IPS DF 6.9 (cell line): ENCODE measurements around the gene CDK5R2.

Experiments
- DNase-seq: peaks from one replicate; pipeline ENCODE4 v3.0.0-alpha.2; 2013; ENCODE audit warnings: low read depth, low spot score
- H3K27ac ChIP-seq: one replicate; pipeline ENCODE4 v1.5.1; 2013; ENCODE audit warnings: low read length, control low read depth
- H3K27me3 ChIP-seq: 2 replicates; pipeline ENCODE4 v1.6.1; 2013; ENCODE audit warnings: mild to moderate bottlenecking, low read length; ENCODE audit not compliant: control insufficient read depth, insufficient read depth
- H3K36me3 ChIP-seq: 2 replicates; pipeline ENCODE4 v1.6.1; 2013; ENCODE audit warnings: low read length; ENCODE audit not compliant: control insufficient read depth, insufficient read depth
- H3K4me1 ChIP-seq: 2 replicates; pipeline ENCODE4 v1.6.1; 2013; ENCODE audit warnings: low read length; ENCODE audit not compliant: control insufficient read depth, insufficient read depth
- H3K4me3 ChIP-seq: 2 replicates; pipeline ENCODE4 v1.5.1; 2013; ENCODE audit warnings: mild to moderate bottlenecking, low read length
- H3K9me3 ChIP-seq: 2 replicates; pipeline ENCODE4 v1.6.1; 2013; ENCODE audit warnings: low read length, inconsistent platforms; ENCODE audit not compliant: control insufficient read depth, insufficient read depth
- WGBS: extraction: QIAGEN DNeasy Blood & Tissue Kit; methylation state at CpG from one replicate; pipeline ENCODE4 v1.1.7; 2013; ENCODE audit warnings: mixed read lengths, missing lambda C conversion rate; ENCODE audit not compliant: insufficient read length, insufficient coverage; 5-methylcytosine and 5-hydroxymethylcytosine counted together

The CDK5R2 gene

DNA sequence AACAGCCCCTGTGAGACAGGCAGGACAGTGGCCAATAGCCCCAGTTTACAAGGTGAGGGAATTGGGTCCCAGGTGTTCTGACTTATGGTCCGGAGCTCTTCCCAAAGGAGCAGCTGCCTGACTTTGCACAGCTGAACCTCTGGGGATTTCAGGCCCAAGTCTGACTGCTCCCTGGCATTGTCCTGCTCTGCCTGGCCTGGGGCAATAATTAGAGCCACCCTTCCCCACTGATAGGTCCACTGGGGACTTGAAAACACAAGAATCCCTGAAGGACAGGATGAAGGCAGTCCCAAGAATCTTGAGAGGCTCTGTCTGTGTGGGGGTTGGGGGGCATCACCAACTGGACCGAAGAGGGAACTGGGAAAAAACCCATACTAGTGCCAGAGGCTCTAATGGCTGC, 29.2 kb downstream of the CDK5R2 start:
- Histone ChIP-seq H3K36me3 (no peaks in the 10 kb centered on the region), H3K4me3 (no peak overlapping the region), H3K9me3 (no peaks in the 10 kb centered on the region), H3K27ac (no peak overlapping the region), H3K27me3 (peaks cover 95% of the 10 kb centered on the region), H3K4me1 (peaks cover 2% of the 10 kb centered on the region; the same call in 1 of the 2 replicates)
- no peak for DNase-seq
- WGBS = no CpG with 5 or more reads among the region's 2 CpGs

- DNase-seq = no peak
- H3K4me3 ChIP-seq = no peak overlapping the region
- no CpG with 5 or more reads among the region's 9 CpGs for WGBS
- no peak overlapping the region for H3K27ac ChIP-seq
- no peaks in the 10 kb centered on the region for H3K9me3 ChIP-seq
- H3K4me1 ChIP-seq = peaks cover 2% of the 10 kb centered on the region; the same call in 1 of the 2 replicates
- H3K27me3 ChIP-seq = peaks cover 96% of the 10 kb centered on the region
- H3K36me3 ChIP-seq = no peaks in the 10 kb centered on the region
Measured at GRCh38 chr2:218990052-218990451, 30.6 kb downstream of the CDK5R2 start.

DNA sequence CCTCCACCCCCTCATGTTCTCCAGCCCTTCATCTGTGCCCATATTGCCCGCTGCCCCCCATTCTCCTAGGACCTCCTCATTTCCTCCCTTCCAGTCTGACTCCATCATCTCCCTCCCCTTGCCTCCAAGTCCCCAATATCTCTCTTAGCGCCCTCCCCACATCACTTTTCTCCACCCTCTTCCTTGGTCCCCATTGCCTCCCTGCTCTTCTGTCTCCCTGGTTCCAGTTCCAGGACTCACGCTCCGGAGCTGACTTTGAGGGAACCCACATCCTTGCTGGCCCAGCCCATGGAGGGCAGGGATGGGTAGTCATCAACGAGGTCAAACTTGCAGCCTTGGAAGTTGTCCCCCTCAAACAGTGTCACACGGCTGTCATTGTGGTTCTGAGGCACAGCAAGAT, 31.1 kb downstream of the CDK5R2 start:
- Histone ChIP-seq H3K27ac (no peak overlapping the region), H3K27me3 (peaks cover 99% of the 10 kb centered on the region), H3K4me3 (no peak overlapping the region), H3K36me3 (no peaks in the 10 kb centered on the region), H3K4me1 (peaks cover 2% of the 10 kb centered on the region; the same call in 1 of the 2 replicates), H3K9me3 (no peaks in the 10 kb centered on the region)
- no CpG with 5 or more reads among the region's 6 CpGs for WGBS
- no peak for DNase-seq

DNA sequence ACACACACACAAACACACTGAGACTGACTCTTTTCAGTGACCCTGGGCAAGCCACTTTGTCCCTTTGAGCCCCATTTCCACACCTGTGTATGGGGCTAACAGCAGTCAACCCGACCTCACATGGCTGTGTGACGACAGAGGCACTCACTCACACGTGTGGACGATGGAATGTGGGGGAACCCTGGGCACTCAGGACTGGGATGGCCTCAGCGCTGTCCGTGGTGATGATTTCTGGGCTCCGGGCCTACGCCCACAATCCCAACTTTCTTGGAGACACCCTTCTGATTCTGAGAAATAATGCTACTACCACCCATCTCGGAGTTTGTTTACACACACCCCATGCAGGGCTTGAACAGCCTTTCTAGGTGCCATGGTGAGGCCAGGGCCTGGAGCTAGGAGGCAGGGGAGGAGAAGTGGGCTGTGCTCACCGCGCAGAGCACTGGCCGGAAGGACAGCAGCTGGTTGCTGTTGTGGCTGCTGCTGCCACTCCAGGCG, 32.3 kb downstream of the CDK5R2 start:
- DNase-seq = no peak

GRCh38 chr2:218992196-218992595, 32.7 kb downstream of the CDK5R2 start:
- Histone ChIP-seq H3K4me3 (no peak overlapping the region), H3K27ac (no peak overlapping the region), H3K4me1 (peaks cover 4% of the 10 kb centered on the region), H3K36me3 (no peaks in the 10 kb centered on the region), H3K9me3 (no peaks in the 10 kb centered on the region), H3K27me3 (peaks cover 98% of the 10 kb centered on the region)
- no CpG with 5 or more reads among the region's 7 CpGs for WGBS
- no peak for DNase-seq

More for the DNA sequence above, 32.3 kb downstream of the CDK5R2 start:
- Histone ChIP-seq H3K36me3 (no peaks in the 10 kb centered on the region), H3K27ac (no peak overlapping the region), H3K9me3 (no peaks in the 10 kb centered on the region), H3K4me3 (no peak overlapping the region), H3K27me3 (peaks cover 98% of the 10 kb centered on the region), H3K4me1 (peaks cover 4% of the 10 kb centered on the region)
- WGBS = no CpG with 5 or more reads among the region's 13 CpGs

DNA sequence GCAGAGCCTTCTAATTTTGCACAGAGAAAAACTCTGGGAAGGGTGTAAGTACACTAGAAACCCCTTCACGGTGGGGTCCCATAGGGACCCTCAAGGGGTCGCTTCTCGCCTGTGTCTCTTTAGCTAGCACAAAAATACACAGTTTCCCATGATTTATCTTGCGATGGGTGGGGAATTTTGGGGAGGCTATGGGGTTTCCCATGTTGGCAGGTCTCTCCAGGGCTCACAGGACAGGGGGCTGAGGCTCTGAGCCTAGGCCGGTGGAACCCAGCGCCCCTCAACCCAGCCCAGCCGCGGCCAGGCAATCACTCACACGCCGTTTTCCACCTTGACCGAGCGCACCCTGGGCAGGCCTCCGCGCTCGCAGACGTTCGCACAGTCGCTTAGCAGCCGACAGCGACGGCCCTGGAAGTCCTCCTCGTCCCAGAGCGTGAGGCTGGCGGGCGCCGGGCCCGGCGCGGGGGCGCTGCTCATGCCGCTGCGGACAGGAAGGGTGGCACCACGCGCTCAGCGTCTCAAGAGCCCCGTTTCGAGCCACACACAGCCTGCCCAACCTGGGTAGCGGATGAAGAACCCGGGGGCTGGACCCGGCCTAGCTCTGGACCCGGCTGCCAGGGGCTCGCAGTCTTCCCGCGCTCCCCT, 33.4 kb downstream of the CDK5R2 start:
- H3K27ac ChIP-seq = no peak overlapping the region
- peaks cover 98% of the 10 kb centered on the region for H3K27me3 ChIP-seq
- H3K36me3 ChIP-seq = no peaks in the 10 kb centered on the region
- H3K9me3 ChIP-seq = no peaks in the 10 kb centered on the region
- no CpG with 5 or more reads among the region's 44 CpGs for WGBS
- peaks cover 4% of the 10 kb centered on the region for H3K4me1 ChIP-seq
- DNase-seq = no peak
- H3K4me3 ChIP-seq = no peak overlapping the region

DNA sequence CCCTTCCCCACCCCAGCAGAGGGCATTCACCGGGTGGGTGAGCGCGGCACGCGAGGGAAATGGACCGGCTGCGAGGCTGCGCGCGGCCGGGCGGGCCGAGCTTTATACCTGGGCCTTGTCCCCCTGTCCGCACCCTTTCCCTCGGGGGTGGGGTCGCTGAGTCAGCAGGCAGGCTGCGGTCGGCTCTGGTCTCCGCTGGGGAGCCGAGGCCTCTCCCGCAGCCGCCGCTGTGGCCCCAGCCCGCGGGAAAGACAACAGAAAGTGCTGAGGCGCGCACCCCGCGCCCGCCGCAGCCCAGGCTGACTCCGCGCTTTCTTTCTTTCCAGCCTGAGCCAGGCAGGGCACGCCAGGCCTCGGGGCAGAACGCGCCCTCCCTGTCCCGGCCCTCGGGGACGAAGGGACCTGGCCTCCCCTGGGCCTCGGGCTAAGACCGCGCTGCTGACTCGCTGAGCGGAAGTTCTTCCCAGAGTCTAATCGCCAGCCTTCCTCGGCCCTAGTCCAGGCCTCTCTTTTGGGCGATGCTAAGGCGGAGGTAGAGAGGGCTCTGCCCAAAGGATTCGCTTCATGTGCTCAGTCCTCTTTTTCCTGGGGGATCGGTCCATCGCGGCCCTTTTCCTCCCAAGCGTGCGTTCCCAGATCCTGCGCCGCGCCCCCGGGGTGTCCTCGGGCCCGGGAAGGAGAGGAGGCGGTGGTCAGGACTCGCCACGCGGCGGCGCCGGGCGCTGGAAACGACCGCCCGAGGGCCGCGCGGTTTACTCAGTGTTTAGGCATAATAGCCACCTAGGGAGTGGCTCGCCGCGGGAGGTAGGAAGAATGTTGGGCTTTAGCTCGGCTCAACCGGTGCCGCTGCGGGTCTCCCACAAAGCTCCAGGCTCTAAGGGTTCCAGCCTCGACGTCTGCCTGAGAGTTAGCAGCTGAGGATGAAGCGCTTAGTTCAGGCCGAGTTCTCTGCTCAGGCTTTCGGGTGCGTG, 34.2 kb downstream of the CDK5R2 start, which contains the start of gene CRYBA2:
TSS of gene CRYBA2 (minus strand) at position 78 of the 971 bp plus-strand sequence. CDS start 246 bp downstream, outside the sequence.
- H3K4me1 ChIP-seq = peaks cover 4% of the 10 kb centered on the region
- peaks cover 98% of the 10 kb centered on the region for H3K27me3 ChIP-seq
- no peak for DNase-seq
- no peak within 1 kb of the TSS for H3K27ac ChIP-seq
- no peak within 1 kb of the TSS for H3K4me3 ChIP-seq
- no CpG with 5 or more reads among the region's 88 CpGs for WGBS
- H3K9me3 ChIP-seq = no peaks in the 10 kb centered on the region
- H3K36me3 ChIP-seq = no peaks in the 10 kb centered on the region

DNA sequence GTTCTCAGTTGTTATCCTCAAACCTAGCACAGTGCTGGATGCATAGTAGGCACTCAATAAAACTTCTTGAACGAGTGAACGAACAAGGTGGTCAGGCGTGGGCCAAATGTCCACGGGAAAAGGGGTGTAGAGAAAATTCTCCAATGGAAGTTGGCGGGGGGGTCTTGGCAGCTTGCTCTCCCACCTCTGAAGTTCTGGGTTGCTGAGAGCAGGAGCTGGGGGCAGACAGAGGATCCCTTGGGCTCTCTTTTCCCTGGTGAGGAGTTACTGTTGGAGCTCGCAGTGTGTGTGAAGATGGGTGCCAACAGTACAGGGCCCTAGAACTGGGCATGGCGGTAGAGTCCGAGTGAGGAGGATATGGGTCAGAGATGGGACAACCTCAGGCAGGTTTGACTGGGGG, 36.1 kb downstream of the CDK5R2 start:
- H3K36me3 ChIP-seq = no peaks in the 10 kb centered on the region
- no peaks in the 10 kb centered on the region for H3K9me3 ChIP-seq
- no peak overlapping the region for H3K27ac ChIP-seq
- peaks cover 97% of the 10 kb centered on the region for H3K27me3 ChIP-seq
- H3K4me3 ChIP-seq = no peak overlapping the region
- peaks cover 9% of the 10 kb centered on the region for H3K4me1 ChIP-seq
- WGBS = no CpG with 5 or more reads among the region's 8 CpGs
- DNase-seq = no peak

- no CpG with 5 or more reads among the region's 43 CpGs for WGBS
- peaks cover 97% of the 10 kb centered on the region for H3K27me3 ChIP-seq
- no peaks in the 10 kb centered on the region for H3K36me3 ChIP-seq
- peak overlapping the region; percentile 16; the same call in 1 of the 2 replicates for H3K4me3 ChIP-seq
- no peak overlapping the region for H3K27ac ChIP-seq
- no peaks in the 10 kb centered on the region for H3K9me3 ChIP-seq
- DNase-seq = no peak
- H3K4me1 ChIP-seq = peaks cover 9% of the 10 kb centered on the region
Measured at GRCh38 chr2:218995972-218996711, 36.7 kb downstream of the CDK5R2 start.

DNA sequence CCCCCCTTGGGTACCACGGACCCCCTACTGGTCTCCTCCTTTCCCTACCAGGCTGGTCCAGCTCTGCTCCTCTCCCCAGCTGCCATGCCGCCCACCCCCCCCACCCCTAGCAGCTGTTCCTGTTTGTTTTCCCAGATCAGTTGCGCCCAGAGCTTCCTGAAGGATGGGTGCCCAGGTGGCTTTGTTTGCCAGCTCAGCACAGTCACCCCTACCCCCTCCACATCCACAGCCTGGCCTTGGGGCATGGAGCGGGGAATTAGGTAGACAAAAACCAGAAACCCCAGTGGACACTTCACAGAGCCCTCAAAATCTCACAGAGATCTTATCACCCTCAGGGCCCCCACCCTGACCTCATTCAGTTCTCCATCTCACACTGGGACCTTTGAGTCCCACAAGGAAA, 37.5 kb downstream of the CDK5R2 start:
- Histone ChIP-seq H3K4me1 (peaks cover 9% of the 10 kb centered on the region), H3K36me3 (no peaks in the 10 kb centered on the region), H3K4me3 (no peak overlapping the region), H3K27ac (no peak overlapping the region), H3K9me3 (no peaks in the 10 kb centered on the region), H3K27me3 (peaks cover 97% of the 10 kb centered on the region)
- no peak for DNase-seq
- no CpG with 5 or more reads among the region's 4 CpGs for WGBS
